ENCODE data around the gene TCEA3. TPM values are rescaled to one million over a fixed set of nuclear protein-coding genes. Genes with fewer than 3 reads are reported as not detected.
A peak's percentile ranks its signal among the peaks of the same experiment; 100 is the strongest.

The TCEA3 gene
- total RNA-seq, 4 donors from 2014 or later, result 21.4 to 45.8 (median 26.6) TPM

DNA sequence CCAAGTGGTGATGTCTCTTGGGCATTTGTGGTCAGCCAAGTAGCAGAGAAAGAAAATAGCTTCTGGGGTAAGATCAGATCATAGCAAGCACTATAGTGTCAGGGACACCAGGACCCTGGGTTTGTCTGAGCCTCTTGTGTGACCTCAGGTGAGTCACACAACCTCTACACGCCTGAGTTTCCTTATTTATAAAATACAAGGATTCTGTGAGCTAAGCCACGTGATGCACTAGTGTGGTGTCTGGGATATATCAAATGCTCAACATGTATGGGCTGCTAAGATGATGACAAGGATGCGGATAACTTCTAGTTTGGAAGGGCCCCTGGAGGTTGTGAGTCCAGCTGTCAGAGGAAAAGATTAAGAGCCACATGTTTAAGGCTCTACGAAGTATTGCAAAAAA is 30.4 kb downstream of the TCEA3 start:
- 22 to 33% methylated on average over 4 of the region's 4 CpGs for WGBS, 2 donors (ENCODE audit: low coverage in 1 of 2)
- TF ChIP-seq POLR2AphosphoS5 (IDR thresholded peaks at IDR 0.05), result no peak
- TF ChIP-seq, protein P1, sequence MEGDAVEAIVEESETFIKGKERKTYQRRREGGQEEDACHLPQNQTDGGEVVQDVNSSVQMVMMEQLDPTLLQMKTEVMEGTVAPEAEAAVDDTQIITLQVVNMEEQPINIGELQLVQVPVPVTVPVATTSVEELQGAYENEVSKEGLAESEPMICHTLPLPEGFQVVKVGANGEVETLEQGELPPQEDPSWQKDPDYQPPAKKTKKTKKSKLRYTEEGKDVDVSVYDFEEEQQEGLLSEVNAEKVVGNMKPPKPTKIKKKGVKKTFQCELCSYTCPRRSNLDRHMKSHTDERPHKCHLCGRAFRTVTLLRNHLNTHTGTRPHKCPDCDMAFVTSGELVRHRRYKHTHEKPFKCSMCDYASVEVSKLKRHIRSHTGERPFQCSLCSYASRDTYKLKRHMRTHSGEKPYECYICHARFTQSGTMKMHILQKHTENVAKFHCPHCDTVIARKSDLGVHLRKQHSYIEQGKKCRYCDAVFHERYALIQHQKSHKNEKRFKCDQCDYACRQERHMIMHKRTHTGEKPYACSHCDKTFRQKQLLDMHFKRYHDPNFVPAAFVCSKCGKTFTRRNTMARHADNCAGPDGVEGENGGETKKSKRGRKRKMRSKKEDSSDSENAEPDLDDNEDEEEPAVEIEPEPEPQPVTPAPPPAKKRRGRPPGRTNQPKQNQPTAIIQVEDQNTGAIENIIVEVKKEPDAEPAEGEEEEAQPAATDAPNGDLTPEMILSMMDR (IDR thresholded peaks at IDR 0.05), result no peak
- TF ChIP-seq EP300 (IDR thresholded peaks at IDR 0.05), result no peak
- no peak for TF ChIP-seq POLR2A (IDR thresholded peaks at IDR 0.05)
- H3K9me3 ChIP-seq, result no peaks in the 10 kb centered on the region
- H3K4me1 ChIP-seq, result peaks cover 0 to 28% (median 14%) of the 10 kb centered on the region in 3 donors
- peak; percentile 50 for ATAC-seq
- H3K27me3 ChIP-seq, result no peaks in the 10 kb centered on the region
- H3K27ac ChIP-seq, result peak overlapping the region in 3 of 4 donors; percentile 78 to 81 (median 79)
- H3K4me3 ChIP-seq, result no peak overlapping the region
- peaks cover 0 to 57% of the 10 kb centered on the region in 2 donors for H3K36me3 ChIP-seq

DNA sequence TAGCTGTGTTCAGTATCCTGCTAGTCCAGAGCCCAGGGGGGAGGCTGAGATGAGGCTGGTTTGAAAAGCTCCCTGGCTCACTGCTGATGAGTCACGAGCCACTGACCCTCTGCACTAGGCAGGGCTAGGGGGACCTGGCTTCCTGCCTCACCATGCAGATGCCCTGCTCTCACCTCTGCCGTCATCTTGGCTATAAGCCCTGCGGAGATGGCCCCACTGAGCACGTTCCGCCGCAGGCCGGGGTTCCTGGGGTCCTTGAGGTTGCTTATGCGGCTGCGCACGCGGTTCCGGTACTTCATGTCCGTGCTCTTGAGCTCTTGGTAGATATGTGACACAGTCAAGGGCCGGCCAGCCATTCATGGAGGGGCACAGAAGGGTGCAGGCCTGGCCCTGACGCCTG is 30.8 kb downstream of the TCEA3 start:
- ATAC-seq, result peak; percentile 61
- H3K4me1 ChIP-seq, result peaks cover 0 to 28% (median 14%) of the 10 kb centered on the region in 3 donors
- TF ChIP-seq, protein P1 (IDR thresholded peaks at IDR 0.05), result no peak
- TF ChIP-seq POLR2AphosphoS5 (IDR thresholded peaks at IDR 0.05) (no peak), EP300 (IDR thresholded peaks at IDR 0.05) (no peak), POLR2A (IDR thresholded peaks at IDR 0.05) (no peak)
- peaks cover 0 to 57% of the 10 kb centered on the region in 2 donors for H3K36me3 ChIP-seq
- no peaks in the 10 kb centered on the region for H3K9me3 ChIP-seq
- peak overlapping the region in 3 of 4 donors; percentile 78 to 81 (median 79) for H3K27ac ChIP-seq
- no peak overlapping the region for H3K4me3 ChIP-seq
- no peaks in the 10 kb centered on the region for H3K27me3 ChIP-seq
- 40% methylated on average over 1 of the region's 15 CpGs; no CpG with 5 or more reads in 1 of the 2 donors for WGBS, 2 donors (ENCODE audit: low coverage in 1 of 2)

DNA sequence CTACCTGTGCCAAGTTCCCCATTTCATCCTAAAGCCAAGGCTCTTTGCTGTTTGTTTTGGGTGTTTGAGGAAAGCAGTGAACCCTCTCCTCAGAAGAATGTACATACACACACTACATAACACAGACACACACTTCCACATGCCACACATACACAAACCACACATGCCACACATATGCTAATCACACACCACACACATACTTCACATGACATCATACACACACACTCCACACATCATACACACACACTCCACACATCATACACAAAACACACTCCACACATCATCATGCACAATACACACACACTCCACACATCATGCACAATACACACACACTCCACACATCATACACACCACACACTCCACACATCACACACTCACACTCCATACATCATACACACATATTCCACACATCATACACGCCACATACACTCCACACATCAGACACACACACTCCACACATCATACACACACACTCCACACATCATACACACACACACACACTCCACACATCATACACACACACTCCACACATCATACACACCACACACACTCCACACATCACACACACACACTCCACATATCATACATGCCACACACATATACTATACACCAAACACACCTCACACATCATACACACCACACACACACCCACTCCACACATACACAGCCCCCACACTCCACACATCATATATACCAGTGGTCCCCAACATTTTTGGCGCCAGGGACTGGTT is 32.3 kb downstream of the TCEA3 start:
- H3K4me1 ChIP-seq, result peaks cover 0 to 28% (median 14%) of the 10 kb centered on the region in 3 donors
- no peak overlapping the region for H3K4me3 ChIP-seq
- TF ChIP-seq POLR2A (IDR thresholded peaks at IDR 0.05), result no peak
- TF ChIP-seq, protein P1 (IDR thresholded peaks at IDR 0.05), result no peak
- TF ChIP-seq EP300 (IDR thresholded peaks at IDR 0.05), result no peak
- TF ChIP-seq POLR2AphosphoS5 (IDR thresholded peaks at IDR 0.05), result no peak
- H3K36me3 ChIP-seq, result peaks cover 0 to 53% of the 10 kb centered on the region in 2 donors
- H3K27me3 ChIP-seq, result no peaks in the 10 kb centered on the region
- WGBS, 2 donors (ENCODE audit: low coverage in 1 of 2), result 66 to 74% methylated on average over 2 of the region's 2 CpGs
- no peak for ATAC-seq
- no peaks in the 10 kb centered on the region for H3K9me3 ChIP-seq
- no peak overlapping the region for H3K27ac ChIP-seq

DNA sequence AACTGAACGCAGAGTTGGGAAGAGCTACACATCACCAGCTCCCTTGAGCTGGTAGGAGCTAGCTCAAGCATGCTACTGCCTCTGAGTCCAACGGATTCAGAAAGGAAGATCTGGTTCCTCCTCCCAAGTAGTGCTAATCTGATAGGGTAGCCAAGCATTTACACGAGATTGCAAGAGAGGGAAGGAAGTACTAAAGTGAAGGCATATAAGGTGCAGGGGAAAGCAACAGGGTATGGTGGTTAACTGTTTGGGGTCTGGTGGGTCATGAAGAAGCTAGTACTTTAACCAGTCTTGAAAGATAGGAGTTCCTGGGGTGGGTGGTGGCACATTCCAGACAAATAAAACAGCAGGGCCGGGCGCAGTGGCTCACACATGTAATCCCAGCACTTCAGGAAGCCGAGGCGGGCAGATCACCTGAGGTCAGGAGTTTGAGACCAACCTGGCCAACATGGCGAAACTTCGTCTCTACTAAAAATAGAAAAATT is 34.7 kb downstream of the TCEA3 start:
- TF ChIP-seq, protein P1 (IDR thresholded peaks at IDR 0.05), result no peak
- TF ChIP-seq EP300 (IDR thresholded peaks at IDR 0.05) (no peak), POLR2AphosphoS5 (IDR thresholded peaks at IDR 0.05) (no peak), POLR2A (IDR thresholded peaks at IDR 0.05) (no peak)
- no peak overlapping the region for H3K4me3 ChIP-seq
- no peak for ATAC-seq

More for the DNA sequence above, 34.7 kb downstream of the TCEA3 start:
- 74% methylated on average over 9 of the region's 9 CpGs; no CpG with 5 or more reads in 1 of the 2 donors for WGBS, 2 donors (ENCODE audit: low coverage in 1 of 2)
- H3K27me3 ChIP-seq, result no peaks in the 10 kb centered on the region
- no peaks in the 10 kb centered on the region for H3K9me3 ChIP-seq
- H3K36me3 ChIP-seq, result peaks cover 0 to 53% of the 10 kb centered on the region in 2 donors
- H3K4me1 ChIP-seq, result peaks cover 0 to 19% (median 6%) of the 10 kb centered on the region in 3 donors
- no peak overlapping the region for H3K27ac ChIP-seq

Data from gastroesophageal sphincter (tissue), 4 donors.